Amygdala (tissue), 56 donors: ENCODE data around the gene BEND6.
"Not testable (repeated sequence)": the region's sequence is repeated elsewhere in the genome, so short reads cannot be mapped to it uniquely, and the experiment has no call there.

Experiments
- DNase-seq, 56 donors: peaks; one replicate each; lab custom pipeline; 2025; lab: John Stamatoyannopoulos, UW

BEND6 gene

GRCh38 chr6:57026001-57026400, 71.1 kb downstream of the BEND6 start:
- DNase-seq, result no peak

- DNase-seq, result no peak
Measured at GRCh38 chr6:57027301-57027700, 72.4 kb downstream of the BEND6 start.

GRCh38 chr6:57029213-57029612, 74.3 kb downstream of the BEND6 start:
- no peak for DNase-seq

DNA sequence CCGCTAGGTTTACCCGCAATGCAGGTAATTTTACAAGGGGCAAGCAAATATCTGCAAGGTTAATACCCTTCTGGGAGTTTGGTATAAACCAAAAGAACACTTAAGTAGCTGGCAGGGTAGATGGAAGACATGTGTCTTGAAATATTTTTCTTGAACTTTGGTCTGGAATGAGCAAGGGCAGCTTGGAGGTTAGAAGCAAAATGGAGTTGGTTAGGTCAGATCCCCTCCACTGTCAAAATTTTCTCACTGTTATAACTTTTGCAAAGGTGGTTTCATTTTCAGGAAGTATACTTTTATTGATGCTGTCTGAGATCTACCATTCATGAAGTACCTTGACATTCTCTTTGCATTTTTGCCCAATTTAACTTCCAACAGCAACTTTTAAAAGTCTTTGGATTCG, 78.3 kb downstream of the BEND6 start:
- no peak for DNase-seq

- DNase-seq, result no peak
Measured at GRCh38 chr6:57035549-57035948, 80.6 kb downstream of the BEND6 start.

GRCh38 chr6:57038906-57039305, 84.0 kb downstream of the BEND6 start:
- DNase-seq, result no peak

DNA sequence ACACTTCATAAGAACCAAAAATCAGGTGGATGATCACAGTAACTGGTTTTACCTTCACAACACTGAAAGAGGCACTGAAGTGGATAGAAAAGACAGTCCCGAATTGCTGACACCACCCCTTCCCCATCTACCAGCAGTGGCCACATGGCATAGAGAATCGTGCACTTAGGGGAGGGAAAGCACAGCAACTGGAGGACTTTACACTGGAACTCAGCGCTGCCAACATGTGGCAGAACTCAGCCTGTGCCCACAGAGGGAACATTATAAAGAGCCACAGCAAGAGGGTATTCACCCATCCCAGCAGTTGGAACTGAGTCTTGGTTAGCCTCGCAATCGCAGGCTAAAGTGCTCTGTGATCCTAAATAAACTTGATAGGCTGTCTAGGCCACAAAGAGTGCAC, 85.1 kb downstream of the BEND6 start:
- no peak for DNase-seq

DNA sequence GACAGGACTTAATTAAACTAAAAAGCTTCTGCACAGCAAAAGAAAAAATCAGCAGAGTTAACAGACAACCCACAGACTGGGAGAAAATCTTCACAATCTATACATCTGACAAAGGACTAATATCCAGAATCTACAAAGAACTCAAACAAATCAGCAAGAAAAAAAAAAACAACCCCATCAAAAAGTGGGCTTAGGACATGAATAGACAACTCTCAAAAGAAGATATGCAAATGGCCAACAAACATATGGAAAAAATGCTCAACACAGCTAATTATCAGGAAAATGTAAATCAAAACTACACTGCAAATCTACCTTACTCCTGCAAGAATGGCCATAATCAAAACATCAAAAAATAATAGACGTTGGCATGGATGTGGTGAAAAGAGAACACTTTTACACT, 89.2 kb downstream of the BEND6 start:
- DNase-seq, result not testable (repeated sequence)

DNA sequence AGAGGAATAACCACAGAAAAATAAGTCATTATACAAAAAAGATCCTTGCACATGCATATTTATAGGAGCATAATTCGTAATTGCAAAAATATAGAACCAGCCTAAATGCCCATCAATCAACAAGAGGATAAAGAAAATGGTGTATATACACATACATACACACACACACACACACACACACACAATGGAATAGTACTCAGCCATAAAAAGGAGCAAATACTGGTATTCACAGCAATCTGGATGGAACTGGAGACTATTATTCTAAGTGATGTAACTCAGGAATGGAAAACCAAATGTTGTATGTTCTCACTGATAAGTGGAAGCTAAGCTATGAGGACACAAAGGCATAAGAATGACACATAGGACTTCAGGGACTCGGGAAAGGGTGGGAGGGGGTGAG, 89.7 kb downstream of the BEND6 start:
- DNase-seq, result no peak

DNA sequence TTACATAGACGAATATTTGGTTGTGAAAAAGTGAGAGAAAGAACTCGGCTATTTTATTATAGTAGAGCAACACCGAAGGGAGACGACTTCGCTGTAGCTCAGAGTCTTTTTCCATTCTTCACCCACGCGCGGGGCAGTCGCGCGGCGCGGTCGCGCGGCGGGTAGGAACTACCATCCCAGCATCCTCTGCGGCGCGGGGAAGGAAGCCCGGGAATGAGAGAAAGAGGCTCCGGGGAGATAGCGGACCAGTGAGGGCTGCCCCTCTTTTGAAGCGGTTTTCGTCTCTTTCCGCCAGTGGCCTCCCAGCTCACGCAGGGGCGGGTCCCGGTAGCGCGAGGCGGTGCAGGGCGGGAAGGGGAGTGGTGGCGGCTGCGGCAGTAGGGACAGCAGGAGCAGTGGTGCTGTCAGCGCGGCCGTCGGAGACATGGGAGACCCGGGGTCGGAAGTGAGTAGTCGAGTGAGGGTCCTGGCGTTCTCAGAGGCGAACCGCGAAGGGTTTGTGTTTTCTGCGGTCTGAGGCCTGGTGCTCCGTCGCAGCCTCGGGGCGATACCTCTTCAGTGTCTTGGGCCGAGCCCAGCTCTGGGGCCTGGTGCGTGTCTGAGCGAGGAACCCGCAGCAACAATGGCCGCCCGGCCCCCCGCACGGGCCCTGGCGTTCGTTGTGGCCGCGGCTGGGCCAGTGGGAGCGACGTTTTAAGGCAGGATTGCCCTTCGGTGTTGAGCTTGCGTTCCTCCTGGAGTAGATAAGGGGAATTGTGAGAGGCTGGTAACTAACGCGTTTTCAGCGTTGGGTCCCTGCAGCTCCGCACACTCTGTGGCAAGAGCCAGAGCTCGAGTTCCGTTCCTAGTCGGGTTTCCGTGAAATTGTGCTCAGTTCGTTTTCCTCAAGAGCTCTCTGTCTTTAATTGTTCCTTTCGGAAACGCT, 91.7 kb downstream of the BEND6 start, which contains the start of gene KIAA1586:
Gene KIAA1586 (plus strand): TSS at position 362 of the 925 bp plus-strand sequence. CDS start 63 bp downstream, at position 425.
- DNase-seq, result peak; percentile 33 to 96 (median 88)

GRCh38 chr6:57047257-57047585, 92.3 kb downstream of the BEND6 start:
- not testable (repeated sequence) for DNase-seq

DNA sequence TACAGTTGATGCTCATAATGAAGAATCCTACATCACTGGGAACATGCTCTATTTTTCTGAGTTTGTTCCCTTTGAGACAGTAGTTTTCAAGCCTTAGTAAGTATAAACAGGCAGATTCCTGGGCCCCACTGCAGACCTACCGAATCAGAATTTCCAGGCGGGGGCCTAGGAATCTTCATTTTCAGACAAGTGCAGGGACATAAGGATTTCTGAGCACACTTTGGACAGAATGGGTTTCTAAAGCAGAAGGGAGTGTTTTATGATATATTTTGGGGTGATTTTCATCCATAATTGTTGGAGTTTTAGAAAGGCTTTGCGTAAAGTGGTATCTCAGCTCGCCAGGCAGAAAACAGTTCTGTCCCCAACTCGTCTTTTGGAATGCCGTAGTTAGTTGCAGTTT, 93.0 kb downstream of the BEND6 start:
- not testable (repeated sequence) for DNase-seq

GRCh38 chr6:57048577-57048976, 93.7 kb downstream of the BEND6 start:
- no peak for DNase-seq

GRCh38 chr6:57063847-57064246, 108.9 kb downstream of the BEND6 start:
- DNase-seq, result no peak

GRCh38 chr6:57064809-57065208, 109.9 kb downstream of the BEND6 start:
- no peak for DNase-seq

- no peak for DNase-seq
Measured at GRCh38 chr6:57068061-57068460, 113.2 kb downstream of the BEND6 start.

- no peak for DNase-seq
Measured at GRCh38 chr6:57069228-57069627, 114.3 kb downstream of the BEND6 start.

GRCh38 chr6:57069920-57070331, 115.0 kb downstream of the BEND6 start:
- no peak for DNase-seq

DNA sequence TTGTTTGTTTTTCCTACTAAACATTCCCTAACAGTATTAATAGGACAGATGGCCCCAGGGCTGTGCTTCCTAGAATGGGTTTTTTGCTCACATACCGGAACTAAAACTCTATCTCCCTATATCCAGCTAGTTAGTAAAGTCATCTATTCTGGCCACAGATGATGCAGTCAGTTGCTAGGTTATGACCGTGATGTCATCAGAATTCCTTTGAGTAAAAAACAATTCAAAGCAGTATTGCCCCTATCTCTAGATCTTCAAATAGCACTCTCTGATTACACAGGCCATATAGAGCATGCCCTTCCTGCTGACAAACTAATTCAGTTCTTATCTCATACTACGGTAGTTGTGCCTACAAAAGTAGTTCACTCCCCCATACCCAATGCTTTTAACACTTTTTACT, 117.2 kb downstream of the BEND6 start:
- no peak for DNase-seq

- DNase-seq, result no peak
Measured at GRCh38 chr6:57074383-57074782, 119.5 kb downstream of the BEND6 start.

GRCh38 chr6:57075092-57075491, 120.2 kb downstream of the BEND6 start:
- DNase-seq, result no peak
